ENCODE measurements around the gene OR7A10. TPM values are rescaled to one million over a fixed set of nuclear protein-coding genes. Genes with fewer than 3 reads are reported as not detected.

OR7A10 gene
- polyA plus RNA-seq, 3 donors = not detected

GRCh38 chr19:14840206-14840605 lies 8.5 kb downstream of the OR7A10 start:
- Histone ChIP-seq H3K4me2 (replicated peaks; ENCODE audit: extremely low read depth, low read length, poor library complexity, severe bottlenecking) (no peak overlapping the region), H3K27ac (ENCODE audit: low read depth in 1 of 2, low read length in 2 of 2) (no peak overlapping the region), H3K4me3 (replicated peaks in 1 of 3; ENCODE audit: low read depth in 2 of 3, low read length in 3 of 3) (no peak overlapping the region), H2AFZ (ENCODE audit: insufficient read depth, low read depth, low read length, poor library complexity, severe bottlenecking) (no peak overlapping the region), H3K36me3 (replicated peaks in 1 of 2; ENCODE audit: control insufficient read depth in 1 of 2, insufficient read depth in 2 of 2, low read length in 2 of 2) (no peaks in the 10 kb centered on the region), H3K27me3 (ENCODE audit: control insufficient read depth in 2 of 2, insufficient read depth in 2 of 2, low read length in 2 of 2) (no peaks in the 10 kb centered on the region), H4K20me1 (ENCODE audit: insufficient read depth, low read length) (no peaks in the 10 kb centered on the region), H3K9me3 (replicated peaks in 1 of 2; ENCODE audit: control insufficient read depth in 1 of 2, insufficient read depth in 1 of 2, low read length in 2 of 2) (no peaks in the 10 kb centered on the region), H3K9ac (ENCODE audit: insufficient read depth, low read length, poor library complexity, severe bottlenecking) (no peak overlapping the region), H3K4me1 (ENCODE audit: control insufficient read depth in 1 of 2, insufficient read depth in 2 of 2, low read length in 2 of 2) (no peaks in the 10 kb centered on the region), H3K79me2 (ENCODE audit: insufficient read depth, low read length) (no peaks in the 10 kb centered on the region)
- intact Hi-C loops (cut with micrococcal nuclease) = no loop called here
- H3K4me1 Mint-ChIP-seq = no peaks in the 10 kb centered on the region
- peaks cover 0 to 7% (median 4%) of the 10 kb centered on the region in 7 donors for H3K9me3 Mint-ChIP-seq
- TF ChIP-seq CTCF (IDR thresholded peaks at IDR 0.05) = no peak
- peak overlapping the region in 1 of 7 donors; percentile 21 for H3K27ac Mint-ChIP-seq
- H3K4me3 Mint-ChIP-seq = no peak overlapping the region
- peaks cover 2 to 8% (median 6%) of the 10 kb centered on the region in 3 donors for H3K27me3 Mint-ChIP-seq (ENCODE audit: low read depth in 3 of 3)
- no CpG with 5 or more reads among the region's 1 CpG for WGBS (ENCODE audit: insufficient coverage)
- H3K36me3 Mint-ChIP-seq = no peaks in the 10 kb centered on the region
- DNase-seq = no peak

- no peak for TF ChIP-seq CTCF (IDR thresholded peaks at IDR 0.05)
- H3K4me1 Mint-ChIP-seq = no peaks in the 10 kb centered on the region
Observed at GRCh38 chr19:14837391-14837790, 11.3 kb downstream of the OR7A10 start.

More at GRCh38 chr19:14837391-14837790, 11.3 kb downstream of the OR7A10 start:
- H3K9me3 Mint-ChIP-seq = peaks cover 0 to 7% (median 4%) of the 10 kb centered on the region in 7 donors
- Histone ChIP-seq H3K27me3 (ENCODE audit: control insufficient read depth in 2 of 2, insufficient read depth in 2 of 2, low read length in 2 of 2) (no peaks in the 10 kb centered on the region), H3K4me1 (ENCODE audit: control insufficient read depth in 1 of 2, insufficient read depth in 2 of 2, low read length in 2 of 2) (no peaks in the 10 kb centered on the region), H4K20me1 (ENCODE audit: insufficient read depth, low read length) (no peaks in the 10 kb centered on the region), H3K79me2 (ENCODE audit: insufficient read depth, low read length) (no peaks in the 10 kb centered on the region), H3K4me3 (replicated peaks in 1 of 3; ENCODE audit: low read depth in 2 of 3, low read length in 3 of 3) (no peak overlapping the region), H3K9me3 (replicated peaks in 1 of 2; ENCODE audit: control insufficient read depth in 1 of 2, insufficient read depth in 1 of 2, low read length in 2 of 2) (no peaks in the 10 kb centered on the region), H2AFZ (ENCODE audit: insufficient read depth, low read depth, low read length, poor library complexity, severe bottlenecking) (no peak overlapping the region), H3K27ac (ENCODE audit: low read depth in 1 of 2, low read length in 2 of 2) (no peak overlapping the region), H3K4me2 (replicated peaks; ENCODE audit: extremely low read depth, low read length, poor library complexity, severe bottlenecking) (no peak overlapping the region), H3K36me3 (replicated peaks in 1 of 2; ENCODE audit: control insufficient read depth in 1 of 2, insufficient read depth in 2 of 2, low read length in 2 of 2) (no peaks in the 10 kb centered on the region), H3K9ac (ENCODE audit: insufficient read depth, low read length, poor library complexity, severe bottlenecking) (no peak overlapping the region)
- no peak overlapping the region for H3K27ac Mint-ChIP-seq
- no peak overlapping the region for H3K4me3 Mint-ChIP-seq
- WGBS (ENCODE audit: insufficient coverage) = 100% methylated on average over 2 of the region's 4 CpGs
- no peak for DNase-seq
- intact Hi-C loops (cut with micrococcal nuclease) = no loop called here
- no peaks in the 10 kb centered on the region for H3K36me3 Mint-ChIP-seq
- peaks cover 1 to 10% (median 4%) of the 10 kb centered on the region in 3 donors for H3K27me3 Mint-ChIP-seq (ENCODE audit: low read depth in 3 of 3)
